Measurements from ENCODE around the gene PXDN. TPM values are rescaled to one million over a fixed set of nuclear protein-coding genes. Genes with fewer than 3 reads are reported as not detected.

Gene PXDN
- total and polyA plus RNA-seq, 9 of the 15 experiments (the other 6 are each of a cell fraction or from before 2014, with no cell fraction given) = 0.49 TPM; not detected in 8

- H2AFZ ChIP-seq (ENCODE audit: low read depth, low read length) = no peak overlapping the region
- no peaks in the 10 kb centered on the region for H3K4me1 ChIP-seq (replicated peaks in 1 of 2; ENCODE audit: control insufficient read depth in 2 of 2, insufficient read depth in 2 of 2, low read length in 2 of 2)
- H3K9me3 ChIP-seq (replicated peaks; ENCODE audit: control insufficient read depth, insufficient read depth, low read depth, low read length) = no peaks in the 10 kb centered on the region
- ChIA-PET POLR2A (interaction anchor here (0.6 kb wide), 1 partner anchor 10 kb away, joined by 3 read pairs; no protein-coding TSS in a partner anchor), CTCF (ENCODE audit: low intra/inter-chr PET ratio) (no interaction called here)
- TF ChIP-seq NR1H2 (CRISPR knock-in tag; IDR thresholded peaks at IDR 0.05) (no peak), HDAC2 (IDR thresholded peaks at IDR 0.05) (no peak), PHF21A (IDR thresholded peaks at IDR 0.05; ENCODE audit: borderline replicate concordance, low read depth) (no peak), GATAD2A (IDR thresholded peaks at IDR 0.05) (no peak), TAL1 (IDR thresholded peaks at IDR 0.05) (no peak), UBTF (IDR thresholded peaks at IDR 0.05; ENCODE audit: borderline replicate concordance in 1 of 2, low read depth in 2 of 2, low read length in 2 of 2) (no peak)
- H3K36me3 ChIP-seq (ENCODE audit: control insufficient read depth, insufficient read depth, low read length) = no peaks in the 10 kb centered on the region
- no peak overlapping the region for H3K9ac ChIP-seq (ENCODE audit: insufficient read depth in 1 of 2, low read depth in 2 of 2, low read length in 2 of 2)
- H3K27me3 ChIP-seq (ENCODE audit: control insufficient read depth in 2 of 2, insufficient read depth in 2 of 2, low read length in 2 of 2) = peaks cover 2 to 34% of the 10 kb centered on the region in 2 experiments; a peak in 3 of 5 replicates
- no TSS peak for BruUV-seq (replicated peaks)
- in situ Hi-C loops (cut with MboI) = no loop called here
- ATAC-seq (no peak), DNase-seq (ENCODE audit: extremely low read depth in 1 of 4, low spot score in 3 of 4) (no peak), FAIRE-seq (no peak)
- WGBS (ENCODE audit: insufficient coverage, low coverage, missing lambda C conversion rate) = 0% methylated on average over 7 of the region's 7 CpGs
- H3K27ac ChIP-seq (ENCODE audit: extremely low read depth, low read depth, low read length) = no peak overlapping the region
- H3K79me2 ChIP-seq (ENCODE audit: control insufficient read depth, insufficient read depth, low read length) = no peaks in the 10 kb centered on the region
- H3K4me3 ChIP-seq = no peak overlapping the region
- H3K4me2 ChIP-seq (ENCODE audit: insufficient read depth, low read length) = no peak overlapping the region
- H3K9me1 ChIP-seq (ENCODE audit: control insufficient read depth, insufficient read depth, low read length) = no peaks in the 10 kb centered on the region
- H4K20me1 ChIP-seq (replicated peaks; ENCODE audit: control insufficient read depth, insufficient read depth, low read length) = no peaks in the 10 kb centered on the region
- intact Hi-C loops (cut with micrococcal nuclease) = no loop called here
Measured at GRCh38 chr2:1729242-1729641, 15.1 kb downstream of the PXDN start.

Measured in K562 (cell line).